GM19043 (cell line): ENCODE measurements around the gene TEDC1.
"Not testable (repeated sequence)": the region's sequence is repeated elsewhere in the genome, so short reads cannot be mapped to it uniquely, and the experiment has no call there.

Experiments
- ATAC-seq: cut with Tn5 transposase; IDR thresholded peaks from one replicate; pipeline ENCODE4 v1.9.1; 2021; ENCODE audit warnings: low read depth; ENCODE audit not compliant: unreplicated experiment

Gene TEDC1

DNA sequence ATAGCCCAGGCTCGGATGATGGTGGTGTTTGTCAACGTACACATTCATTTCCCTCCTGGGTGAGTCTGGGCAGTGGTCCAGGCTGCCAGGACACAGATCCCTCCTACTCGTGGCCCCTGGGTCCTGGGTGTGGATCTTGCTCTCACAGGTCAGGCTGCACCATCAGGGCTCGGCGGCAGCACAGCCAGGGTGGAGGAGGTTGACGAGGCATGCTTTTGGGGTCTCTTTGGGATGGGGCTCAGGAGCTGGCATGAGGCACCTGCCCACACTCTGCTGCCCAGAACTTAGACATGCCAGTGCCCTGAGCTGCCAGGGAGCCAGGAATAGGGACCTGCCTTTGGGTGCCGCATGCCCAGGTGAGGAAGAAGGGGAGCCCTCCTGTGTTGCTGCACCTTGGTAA lies 45.0 kb downstream of the TEDC1 start:
- no peak for ATAC-seq

DNA sequence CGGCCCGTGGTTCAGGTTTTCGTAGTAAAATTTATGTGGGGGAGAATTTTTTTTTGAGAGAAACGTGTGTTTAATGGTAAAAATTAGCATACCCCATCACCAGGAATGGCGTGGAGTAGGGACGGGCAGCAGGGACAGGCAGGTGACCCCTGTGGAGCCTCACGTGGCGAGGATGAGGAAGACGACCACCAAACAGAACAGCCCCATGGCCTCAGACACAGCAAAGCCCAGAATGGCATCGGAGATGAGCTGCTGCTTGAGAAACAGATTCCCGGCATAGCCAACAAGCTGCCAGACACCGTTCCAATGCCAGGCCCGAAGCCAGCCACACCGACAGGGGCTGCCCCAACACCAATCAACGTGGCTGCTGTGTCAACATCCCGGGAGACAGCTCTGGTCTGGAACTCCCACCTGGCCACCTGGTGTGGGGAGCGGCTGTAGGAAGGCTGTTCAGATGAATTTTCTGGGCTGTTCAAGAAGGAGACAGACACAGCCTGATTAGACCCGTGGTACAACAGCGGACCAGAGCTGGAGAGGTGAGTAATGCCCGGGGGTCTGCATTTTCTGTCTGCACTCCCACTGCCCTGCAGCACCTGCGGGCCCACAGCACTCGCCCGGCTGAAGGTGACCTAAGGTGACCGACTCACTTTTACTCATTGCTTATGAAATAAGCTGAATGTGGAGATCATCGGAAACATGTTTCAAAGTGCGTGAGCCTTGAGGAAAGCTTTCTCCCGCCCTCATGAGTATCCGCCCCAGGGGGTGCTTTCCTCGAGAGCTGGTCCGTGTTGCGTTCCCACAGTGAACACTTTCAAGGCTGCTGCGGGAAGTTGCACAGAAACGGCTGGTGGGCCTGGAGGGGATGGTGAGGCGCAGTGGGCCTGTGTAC lies 45.9 kb downstream of the TEDC1 start:
- no peak for ATAC-seq

DNA sequence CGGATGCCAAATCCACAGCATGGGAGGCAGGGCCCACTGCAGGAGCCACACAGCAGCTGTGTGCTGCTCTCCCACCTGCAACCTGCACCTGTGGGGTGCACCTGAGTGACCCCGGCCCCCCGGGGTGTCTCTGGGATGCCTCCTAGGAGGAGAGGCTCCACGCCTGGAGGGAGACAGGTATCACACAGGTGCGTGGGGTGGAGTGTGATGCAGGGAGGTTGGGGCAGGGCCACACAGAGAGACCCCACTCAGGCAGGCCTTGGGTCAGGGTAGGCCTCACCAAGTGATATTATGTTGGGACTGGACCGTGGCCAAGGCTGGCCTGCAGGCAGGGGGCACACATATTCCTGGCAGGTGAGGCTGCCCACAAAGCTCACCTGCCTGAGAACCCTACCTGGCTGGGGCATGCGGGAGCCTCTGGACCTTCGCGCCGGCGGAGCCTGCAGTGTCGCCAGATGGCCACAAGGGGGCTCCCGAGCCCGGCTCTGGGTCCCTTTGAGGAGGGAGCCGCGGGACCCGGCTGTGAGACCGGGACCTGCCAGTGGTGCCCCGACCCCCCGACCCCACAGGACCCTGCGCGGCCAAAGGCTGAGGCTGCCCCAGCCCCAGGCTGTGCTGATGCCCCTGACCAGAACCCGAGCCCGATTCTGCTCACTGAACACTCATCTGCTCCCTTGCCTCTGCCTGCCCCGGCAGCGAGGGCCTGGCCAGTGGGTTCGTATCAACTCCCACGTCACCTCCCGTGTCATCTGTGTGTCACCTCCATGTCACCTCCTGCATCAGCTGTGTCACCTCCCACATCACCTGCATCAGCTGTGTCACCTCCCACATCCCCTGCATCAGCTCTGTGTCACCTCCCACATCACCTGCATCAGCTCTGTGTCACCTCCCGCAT lies 46.8 kb downstream of the TEDC1 start:
- no peak for ATAC-seq

GRCh38 chr14:105538481-105539049 lies 47.5 kb downstream of the TEDC1 start:
- ATAC-seq: no peak

- no peak for ATAC-seq
Measured at GRCh38 chr14:105540811-105541210, 49.8 kb downstream of the TEDC1 start.

DNA sequence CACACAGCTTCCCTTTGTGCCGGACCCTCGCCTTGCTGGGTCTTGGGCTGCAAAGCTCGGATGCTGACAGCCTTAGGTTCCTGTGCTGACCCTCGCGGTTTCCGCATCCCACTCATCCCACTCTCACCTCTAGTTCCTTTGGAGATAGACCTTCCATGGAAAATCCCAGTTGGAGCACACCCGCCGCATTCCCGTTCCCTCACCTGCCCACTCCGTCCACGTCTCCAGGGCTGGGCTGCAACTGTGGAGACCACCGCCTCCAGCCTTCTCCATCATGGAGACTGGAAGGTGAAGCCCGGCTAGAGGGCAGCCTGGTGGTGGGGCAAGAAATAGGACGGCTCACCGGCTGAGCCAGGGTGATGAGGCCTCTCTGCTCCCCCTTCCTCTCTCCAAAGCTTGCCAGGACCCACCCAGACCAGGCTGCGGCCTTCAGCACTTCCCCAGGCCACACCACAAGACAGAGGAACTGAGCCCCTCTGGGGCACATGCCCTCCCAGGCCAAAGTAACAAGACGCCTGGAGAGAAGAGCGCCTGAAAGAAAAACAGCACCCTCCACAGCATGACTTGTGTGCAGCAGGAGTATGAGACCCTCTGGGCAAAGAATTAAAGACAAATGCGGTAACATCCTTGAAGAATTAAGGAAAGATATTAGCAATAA lies 50.3 kb downstream of the TEDC1 start:
- ATAC-seq: no peak

DNA sequence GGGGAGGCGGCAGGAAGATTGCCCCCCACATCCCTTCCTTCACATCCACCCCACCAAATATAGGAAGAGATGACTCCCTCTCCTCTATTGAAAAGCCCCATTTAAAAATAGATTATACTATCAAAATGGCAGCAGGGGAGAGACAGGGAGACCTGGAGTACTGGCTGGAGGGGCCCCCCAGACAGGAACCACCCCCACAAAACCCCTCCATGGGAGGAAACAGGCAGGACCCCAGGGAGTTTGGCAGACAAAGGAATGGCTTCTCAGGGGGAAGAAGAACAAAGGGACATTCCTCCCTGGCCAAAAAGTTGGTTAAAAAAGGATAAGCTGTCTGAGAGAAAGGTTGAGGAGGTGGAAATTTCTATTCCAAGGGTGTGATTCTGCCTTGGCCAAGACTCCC lies 54.6 kb downstream of the TEDC1 start:
- not testable (repeated sequence) for ATAC-seq

DNA sequence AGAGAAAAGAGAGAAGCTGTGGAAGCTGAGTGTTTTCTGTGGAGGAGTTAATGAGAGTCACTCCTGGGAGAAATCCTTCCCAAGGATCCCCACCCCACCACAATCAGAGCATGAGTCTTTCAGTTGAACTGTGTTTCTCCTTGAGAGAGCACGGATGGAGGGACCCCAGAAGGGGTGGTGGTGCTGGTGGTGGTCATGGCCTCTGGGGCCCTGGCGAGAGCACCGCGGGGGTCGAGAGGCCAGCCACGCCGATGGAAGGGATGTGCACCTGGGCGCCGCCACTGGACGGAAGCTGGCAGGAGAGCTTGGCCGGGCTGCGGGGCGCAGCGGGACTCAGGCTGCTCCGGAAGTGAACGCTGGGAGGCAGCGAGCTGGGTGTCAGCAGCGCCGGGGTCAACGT lies 55.4 kb downstream of the TEDC1 start:
- not testable (repeated sequence) for ATAC-seq

DNA sequence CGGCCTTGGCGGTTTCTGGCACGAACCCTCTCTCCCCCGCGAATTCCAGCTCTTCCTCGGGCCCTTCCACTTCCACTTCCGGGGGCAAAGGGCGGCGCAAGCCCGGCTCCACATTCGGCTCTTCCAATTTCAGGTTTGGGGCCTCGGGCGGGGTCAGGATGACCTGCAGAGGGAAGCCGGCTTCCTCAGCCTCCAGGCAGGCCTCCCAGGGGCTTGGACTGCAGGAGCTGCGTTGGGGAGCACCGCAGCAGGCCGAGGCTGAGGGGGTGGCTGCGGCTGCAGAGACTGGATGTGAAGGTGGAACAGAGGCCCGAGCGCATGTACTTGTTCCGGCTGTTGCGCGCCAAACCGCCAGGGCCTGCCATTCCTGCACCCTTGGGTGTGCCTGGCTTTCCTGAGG lies 56.0 kb downstream of the TEDC1 start:
- not testable (repeated sequence) for ATAC-seq

DNA sequence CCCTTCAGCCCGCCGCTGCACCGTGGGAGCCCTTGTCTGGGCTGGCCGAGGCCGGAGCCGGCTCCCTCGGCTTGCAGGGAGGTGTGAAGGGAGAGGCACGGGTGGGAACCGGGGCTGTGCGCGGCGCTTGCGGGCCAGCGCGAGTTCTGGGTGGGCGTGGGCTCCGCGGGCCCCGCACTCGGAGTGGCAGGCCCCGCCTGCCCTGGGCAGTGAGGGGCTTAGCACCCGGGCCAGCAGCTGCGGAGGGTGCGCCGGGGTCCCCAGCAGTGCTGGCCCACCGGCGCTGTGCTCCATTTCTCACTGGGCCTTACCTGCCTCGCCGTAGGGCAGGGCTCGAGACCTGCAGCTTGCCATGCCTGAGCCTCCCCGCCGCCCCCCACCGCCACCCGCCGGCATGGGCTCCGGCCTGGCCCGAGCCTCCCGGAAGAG lies 56.7 kb downstream of the TEDC1 start:
- ATAC-seq: no peak
